Nucleus accumbens (tissue), 56 donors: ENCODE measurements around the gene ATIC.
"Not testable (repeated sequence)": the region's sequence is repeated elsewhere in the genome, so short reads cannot be mapped to it uniquely, and the experiment has no call there.

Source experiments
- DNase-seq, 56 donors: peaks; one replicate each; lab custom pipeline; 2025; lab: John Stamatoyannopoulos, UW

Gene ATIC

DNA sequence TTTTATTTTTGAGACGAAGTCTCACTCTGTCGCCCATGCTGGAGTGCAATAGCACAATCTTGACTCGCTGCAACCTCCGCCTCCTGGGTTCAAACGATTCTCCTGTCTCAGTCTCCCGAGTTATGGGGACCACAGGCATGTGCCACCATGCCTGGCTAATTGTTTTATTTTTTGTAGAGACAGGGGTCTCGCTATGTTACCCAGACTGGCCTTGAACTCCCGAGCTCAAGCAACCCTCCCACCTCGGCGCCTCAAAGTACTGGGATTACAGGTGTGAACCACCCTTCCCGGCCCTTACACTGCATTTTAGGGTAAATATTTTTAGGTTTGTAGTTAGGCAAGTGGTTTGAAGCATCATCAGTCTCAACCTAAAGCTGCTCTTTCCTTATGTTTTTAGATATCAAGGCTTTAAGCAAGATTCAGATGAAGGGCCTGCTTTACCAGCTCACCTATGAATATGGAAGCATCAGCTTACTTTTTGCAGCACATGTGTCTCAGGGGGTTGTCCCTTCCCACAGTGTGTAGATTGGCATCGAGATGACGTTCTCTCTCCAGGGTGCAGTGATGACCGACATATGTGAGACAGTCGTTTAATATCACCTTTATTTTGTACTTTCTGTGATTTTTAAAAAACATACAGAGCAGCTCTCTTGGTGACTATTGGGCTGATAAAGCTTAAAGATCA is 47.2 kb downstream of the ATIC start:
- DNase-seq: no peak

DNA sequence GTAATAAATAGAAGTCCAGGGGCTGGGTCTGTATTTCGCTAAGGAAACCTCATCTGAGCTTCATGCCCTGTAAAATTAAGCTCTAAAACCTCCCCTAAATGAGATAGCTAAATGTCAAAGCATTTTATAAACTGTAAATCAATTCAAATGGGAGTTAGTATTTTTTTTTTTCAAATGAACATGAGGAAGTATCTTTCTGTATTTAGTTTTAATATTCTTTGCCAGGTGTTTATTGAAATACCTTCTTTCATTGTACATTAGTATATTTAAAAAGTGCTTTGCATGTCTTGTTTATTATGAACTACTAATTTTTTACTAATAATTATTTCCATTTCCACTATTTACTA is 47.7 kb downstream of the ATIC start:
- no peak for DNase-seq

DNA sequence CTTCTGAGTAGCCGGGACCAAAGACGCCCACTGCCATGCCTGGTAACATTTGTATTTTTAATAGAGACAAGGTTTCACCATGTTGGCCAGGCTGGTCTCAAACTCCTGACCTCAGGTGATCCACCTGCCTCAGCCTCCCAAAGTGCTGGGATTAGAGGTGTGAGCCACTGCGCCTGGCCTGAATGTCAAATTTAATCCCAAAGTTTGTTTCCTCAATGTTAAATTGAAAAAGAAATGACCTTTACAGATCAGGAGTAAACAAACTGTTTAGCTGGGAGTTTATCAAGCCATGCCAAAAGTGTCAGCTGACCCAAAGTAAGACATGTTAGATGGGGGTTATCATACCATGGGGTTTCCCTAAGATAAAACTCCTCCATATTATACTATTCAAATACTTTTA is 48.2 kb downstream of the ATIC start:
- DNase-seq: not testable (repeated sequence)

DNA sequence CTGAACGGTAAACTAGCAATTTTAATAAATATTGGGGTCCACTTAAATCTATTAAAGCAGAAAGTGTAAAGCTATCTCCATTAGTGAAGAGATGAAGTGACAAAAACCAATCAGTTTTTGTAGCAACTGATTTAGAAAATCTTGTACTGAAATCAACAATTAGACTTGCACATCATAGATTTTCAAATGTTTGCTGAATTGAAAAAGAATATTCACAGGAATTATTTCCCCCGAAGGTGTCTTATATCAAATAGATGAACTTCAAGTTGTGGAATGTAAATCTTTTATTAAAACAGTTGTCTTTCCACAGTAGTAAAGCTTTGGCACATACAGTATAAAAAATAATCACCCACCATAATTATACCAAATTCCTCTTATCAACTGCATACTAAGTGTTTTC is 48.7 kb downstream of the ATIC start:
- DNase-seq: no peak

DNA sequence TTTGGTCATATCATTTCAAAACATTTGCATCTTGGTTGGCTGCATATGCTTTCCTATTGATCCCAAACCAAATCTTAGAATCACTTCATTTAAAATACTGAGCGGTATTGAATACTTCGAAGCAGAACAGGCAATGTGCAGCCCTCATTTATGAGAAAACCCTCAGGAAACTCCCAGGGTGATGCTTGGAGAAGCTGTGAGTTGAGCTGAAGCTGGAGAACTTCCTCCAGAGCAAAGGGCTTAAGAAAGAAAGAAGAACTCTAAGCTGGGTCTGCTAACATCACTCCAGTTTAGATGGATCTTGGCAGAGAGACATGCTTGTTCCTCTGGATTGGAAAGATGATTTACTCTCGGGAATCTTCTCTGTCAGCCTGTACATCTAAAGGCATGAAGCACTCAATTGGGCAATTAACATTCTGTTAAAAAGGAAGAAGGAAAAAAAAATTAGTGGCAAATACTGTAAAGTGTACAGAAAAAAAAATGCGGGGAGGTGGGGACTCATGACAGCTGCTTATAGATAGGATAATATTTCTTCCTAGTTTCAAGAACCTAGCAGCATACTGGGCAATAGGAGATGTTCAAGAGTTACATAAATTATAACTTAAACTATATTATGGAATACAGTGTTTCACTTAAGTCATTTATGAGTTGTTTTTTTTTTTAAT is 49.5 kb downstream of the ATIC start:
- no peak for DNase-seq

DNA sequence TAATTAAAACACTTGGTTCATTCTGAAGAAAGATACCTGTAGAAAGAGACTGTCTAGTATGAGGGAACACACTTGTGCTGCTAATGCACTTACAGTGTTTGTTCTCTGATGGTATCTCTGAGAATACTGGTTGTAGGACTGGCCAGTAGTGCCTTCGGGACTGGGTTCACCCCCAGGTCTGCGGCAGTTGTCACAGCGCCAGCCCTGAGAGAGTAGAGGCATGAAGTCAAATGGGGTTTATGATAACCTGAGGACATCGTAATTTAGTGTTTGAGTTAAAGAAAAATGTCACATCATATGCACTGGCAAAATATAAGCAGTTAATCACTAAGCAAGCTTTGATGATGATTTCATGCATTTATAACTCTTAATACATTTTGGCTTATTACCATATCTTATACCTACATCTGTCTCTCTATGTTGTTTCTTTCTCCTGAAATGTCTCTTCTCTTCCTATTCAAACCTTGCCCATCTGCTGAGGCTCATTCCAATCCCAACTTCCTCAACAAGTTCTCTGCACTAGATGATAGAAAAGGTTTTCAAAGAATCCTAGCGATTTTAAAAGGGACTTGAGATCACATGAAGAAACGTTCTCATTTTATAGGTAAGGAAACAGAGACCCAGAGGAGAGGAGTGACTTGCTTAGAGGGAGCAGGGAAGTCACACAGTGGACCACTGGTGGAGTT is 50.2 kb downstream of the ATIC start:
- no peak for DNase-seq

DNA sequence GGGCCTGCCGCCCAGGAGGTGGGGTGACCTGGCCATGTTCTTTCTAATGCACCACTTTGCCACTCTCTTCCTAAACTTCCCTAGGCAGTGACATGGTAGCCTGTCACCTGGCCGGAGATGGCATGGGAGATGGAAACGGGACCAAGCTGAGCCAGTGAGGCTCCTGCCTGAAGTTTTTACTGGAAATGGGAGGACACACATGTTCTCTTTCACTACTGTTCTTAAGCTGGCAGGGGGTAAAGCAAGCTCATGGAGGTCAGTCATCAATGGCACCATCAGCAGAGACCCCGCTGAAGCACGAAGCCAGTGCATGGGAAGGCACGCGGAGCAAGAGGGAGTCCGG is 50.7 kb downstream of the ATIC start:
- no peak for DNase-seq

DNA sequence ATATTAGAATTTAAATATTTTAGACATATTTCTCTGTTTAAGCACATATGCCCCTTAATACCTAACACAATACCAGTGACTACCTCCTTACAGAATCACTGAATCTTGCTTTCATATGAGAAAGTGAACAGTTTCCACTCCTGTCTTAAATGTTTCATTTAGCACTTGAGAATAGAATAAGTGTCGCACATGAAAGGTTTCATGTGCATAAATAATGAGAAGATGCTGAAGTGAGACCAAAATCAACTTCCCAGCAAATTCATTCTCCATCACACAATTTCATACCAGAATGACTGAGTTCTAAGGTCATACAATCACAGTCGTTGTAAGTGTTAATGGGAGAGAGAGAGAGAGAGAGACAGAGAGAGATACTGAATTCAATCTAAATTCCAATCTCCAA is 51.2 kb downstream of the ATIC start:
- no peak for DNase-seq

DNA sequence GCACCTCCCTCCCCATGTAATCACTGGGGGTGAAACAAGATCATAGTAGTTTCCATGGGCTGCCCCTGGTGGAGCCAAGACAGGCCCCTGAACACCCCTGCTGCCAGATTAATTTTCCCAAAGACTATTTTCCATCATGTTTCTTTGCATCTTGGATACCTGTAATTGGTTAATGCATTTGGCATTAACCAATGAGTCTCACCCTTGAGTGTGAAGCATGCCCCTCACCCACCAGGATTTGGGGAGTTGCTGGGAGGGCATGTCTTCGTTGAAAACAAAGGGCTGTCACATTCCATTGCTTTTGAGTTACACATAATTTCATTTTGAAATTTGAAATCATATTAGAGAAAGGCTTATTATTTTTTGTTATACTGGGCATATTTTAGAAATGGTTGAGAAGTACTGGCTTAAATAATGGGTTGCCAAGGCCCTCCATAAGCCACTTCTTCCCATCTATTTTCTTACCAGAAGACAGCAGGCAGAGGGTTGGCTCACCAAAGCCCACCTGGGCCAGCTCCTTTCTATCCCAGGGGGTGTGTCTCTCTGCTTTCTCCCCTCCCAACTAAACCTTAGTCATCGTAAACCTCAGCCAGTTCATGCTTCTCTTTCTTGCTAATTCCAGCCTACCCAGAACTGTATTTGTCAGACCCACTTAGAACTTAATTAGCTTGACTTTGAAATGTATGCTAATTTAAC is 51.8 kb downstream of the ATIC start:
- peak in 1 of 56 donors; percentile 2 for DNase-seq

DNA sequence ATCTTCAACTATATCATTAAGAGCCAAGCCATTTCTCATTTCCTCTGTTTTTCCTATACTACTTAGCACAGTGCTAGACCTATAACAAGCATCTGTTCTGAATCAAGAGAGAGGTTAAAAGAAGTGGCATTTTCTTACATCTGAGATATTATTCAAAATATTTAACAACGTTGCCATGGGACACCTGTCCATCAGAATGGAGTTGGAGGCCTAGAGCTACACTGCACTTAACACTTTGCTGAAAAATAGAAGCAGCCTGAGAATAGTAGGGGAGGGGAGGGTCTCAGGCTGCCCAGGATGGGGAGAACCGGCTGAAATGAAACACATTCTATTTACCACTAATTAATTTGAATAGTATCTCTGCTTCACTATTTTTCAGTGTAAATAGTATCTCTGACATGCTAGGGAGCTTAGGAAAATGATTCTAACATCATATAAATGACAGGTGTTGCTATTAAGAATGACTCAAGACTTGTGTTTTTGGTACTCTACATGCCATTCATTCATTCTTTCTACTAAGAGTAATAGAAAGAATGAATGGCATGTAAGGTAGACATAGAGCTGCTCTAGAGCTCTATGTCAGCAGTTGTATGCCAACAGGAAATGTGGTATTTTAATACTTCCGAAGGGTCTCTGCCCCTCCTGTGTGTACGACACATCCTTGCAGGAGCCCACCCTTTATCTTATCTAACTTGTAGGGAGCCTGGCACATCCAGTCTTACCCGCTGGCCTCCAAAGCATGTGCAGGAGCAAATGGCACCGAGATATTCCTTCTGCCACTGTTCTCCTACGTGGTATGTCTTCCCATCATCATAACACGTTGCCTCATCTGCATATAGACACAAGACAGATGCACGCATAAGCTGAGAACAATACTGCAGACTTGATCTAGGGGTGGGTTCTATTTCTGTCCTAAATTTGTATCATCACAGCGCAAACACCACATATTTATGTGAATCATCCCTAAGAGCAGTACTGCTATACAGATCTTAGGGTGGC is 52.6 kb downstream of the ATIC start:
- DNase-seq: peak in 1 of 56 donors; percentile 1

DNA sequence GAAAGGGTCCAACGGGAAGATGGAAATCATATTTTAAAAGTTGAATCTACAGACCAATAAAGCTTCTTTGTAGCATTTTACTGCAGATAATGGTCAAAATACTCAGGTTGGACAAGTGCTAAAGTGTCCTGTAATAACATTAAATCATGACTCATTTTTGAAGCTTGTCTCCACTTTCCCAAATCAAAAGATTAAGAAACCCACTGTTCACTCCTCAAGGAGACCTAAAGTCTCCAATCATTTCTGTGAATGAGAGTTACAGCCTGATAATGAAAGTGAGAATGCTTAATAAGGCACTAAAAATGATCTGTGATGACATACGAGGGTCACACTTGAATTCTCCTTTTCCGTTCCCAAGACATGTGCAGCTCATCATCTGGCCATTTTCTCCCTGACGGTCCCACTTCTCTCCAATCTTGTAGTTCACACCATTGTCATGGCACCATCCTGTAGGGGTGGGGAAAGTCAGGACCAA is 53.4 kb downstream of the ATIC start:
- DNase-seq: no peak

DNA sequence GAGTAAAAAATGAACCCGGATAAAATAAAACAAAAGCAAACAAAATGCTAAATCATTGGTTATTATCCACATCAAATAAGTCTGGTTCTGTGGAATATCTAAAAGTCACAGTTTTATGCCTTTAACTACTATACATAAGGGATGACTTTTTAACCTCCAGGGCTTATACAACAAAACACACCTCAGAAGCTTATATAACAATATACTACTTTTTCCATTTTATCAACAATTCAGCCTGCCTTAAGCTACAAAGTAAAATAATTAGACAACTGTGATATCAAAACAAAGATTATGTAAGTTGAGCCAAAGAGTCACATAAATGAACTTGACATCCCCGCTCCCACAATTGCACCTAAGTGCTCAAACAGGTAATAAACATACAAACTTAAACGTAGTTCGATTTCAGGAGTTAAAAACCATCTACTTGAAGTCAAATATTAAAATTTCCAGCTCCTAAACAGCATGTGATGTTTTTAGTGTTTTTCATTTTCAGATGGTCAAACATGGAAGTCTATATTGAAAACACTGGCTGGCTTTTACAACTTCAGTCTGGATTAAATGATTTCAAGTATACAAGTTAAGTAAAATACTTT is 54.7 kb downstream of the ATIC start:
- DNase-seq: no peak

DNA sequence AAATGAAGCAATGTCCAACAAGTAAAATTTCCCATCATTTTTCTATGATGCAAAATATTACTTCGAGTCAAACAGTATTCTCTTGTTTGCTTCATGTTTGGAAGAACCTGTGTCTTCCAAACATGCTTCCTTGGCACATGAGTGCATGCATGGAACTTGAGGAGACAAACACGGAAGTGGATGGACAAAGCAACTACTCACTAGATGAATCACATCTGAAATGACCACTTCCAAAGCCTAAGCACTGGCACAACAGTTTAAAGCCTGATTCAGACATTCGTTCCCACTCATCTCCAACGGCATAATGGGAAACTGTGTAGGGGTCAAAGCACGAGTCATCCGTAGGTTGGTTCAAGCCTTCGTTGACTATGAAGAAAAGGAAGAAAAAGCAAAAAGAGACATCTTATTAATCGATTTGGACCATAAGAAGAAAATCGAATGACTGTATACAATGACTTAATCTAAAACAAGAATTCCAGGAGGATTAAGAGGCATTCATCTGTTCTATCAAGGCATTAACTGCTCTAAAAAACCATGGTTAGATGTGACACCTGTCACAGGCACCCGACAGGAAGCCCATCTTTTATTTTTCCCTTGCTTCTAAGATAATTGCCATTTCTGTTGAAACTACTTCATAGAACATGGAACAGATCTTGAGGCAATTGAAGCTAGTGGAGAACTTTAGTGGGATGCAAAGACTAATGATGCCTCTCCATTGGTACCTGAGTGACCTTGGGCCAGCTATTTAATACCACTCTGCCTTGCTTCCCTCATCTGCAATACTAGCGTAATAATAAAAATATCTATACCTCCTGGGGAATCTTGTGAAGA is 56.0 kb downstream of the ATIC start:
- no peak for DNase-seq

DNA sequence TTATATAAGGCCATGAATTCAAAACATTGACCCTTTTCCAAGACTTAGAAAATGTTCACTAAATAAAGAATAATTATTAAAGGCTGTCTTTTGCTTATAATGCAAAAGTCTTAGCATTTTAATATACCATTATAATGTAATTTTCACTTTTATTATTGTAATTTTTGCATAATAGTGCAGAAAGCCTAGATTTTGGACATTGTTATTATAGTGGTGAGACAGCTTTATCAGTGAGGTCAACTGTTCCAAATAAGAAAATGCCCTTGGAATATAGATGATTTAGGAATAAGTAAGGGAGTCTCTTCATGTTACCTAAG is 56.6 kb downstream of the ATIC start:
- no peak for DNase-seq

DNA sequence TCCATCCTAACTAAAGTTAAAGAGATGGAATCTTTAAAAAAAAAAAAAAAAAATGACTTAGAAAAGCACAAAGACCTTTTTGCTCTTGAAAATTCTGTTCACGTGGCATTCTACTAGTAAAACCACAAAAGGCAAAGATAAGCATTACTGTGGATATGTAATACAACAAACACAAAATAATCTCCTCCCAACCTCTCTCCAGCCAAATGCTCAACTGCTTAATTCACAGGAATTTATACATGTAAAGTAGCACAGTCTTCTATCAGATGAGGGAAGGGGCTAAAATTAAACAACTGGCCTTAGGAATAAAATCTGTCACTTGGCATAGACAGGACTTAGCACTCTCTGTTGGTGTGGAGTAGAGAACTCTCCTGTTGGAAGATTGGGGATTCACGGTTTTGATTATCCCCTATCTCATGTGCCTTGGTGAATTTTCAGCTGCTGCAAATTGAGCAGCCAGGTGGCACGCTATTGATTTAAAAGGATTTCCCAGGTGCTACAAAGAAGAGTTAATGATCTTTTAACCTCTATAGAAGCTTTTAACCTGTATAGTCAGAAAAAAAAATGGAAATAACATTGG is 57.4 kb downstream of the ATIC start:
- DNase-seq: no peak

DNA sequence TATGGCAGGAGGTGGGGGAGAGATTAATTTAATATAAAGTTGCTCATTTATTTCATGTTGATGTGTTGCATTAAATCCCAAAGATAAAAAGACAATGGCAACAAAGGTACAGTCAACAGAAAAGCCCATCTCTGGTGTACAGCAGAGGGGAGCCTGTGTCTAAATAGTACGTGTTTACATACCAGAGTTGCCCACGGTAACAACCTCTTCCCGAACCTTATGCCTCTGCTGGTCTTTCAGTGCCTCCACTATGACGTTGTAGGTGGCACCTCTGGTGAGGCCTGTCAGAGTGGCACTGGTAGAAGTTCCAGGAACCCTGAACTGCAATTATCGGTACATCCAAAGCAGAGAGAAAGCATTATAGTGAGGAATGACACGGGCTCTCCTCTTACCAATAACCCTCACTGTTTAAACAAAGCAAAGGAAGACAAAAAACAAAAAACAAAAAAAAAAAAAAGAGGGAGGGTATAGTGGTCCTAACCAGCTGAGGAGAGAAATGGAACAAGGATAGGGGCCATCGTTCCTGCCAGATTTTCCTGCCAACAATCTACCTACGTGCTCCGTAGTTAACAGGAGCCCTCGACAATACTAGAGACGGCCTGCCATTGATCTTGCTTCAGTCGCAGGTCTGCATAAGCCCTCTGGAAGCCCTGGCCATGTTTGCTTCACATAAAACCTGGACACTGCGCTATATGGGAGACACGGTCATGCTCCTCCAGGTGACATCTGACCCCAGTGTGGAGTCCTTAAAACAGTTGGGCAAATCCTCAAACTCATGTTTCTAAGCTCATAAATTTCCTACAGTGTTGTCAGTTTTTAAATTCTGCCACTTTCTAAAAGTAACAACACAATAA is 58.5 kb downstream of the ATIC start:
- no peak for DNase-seq
